HG03342 (cell line): ENCODE data around the gene GARIN5B.

Source experiments
- ATAC-seq: cut with Tn5 transposase; IDR thresholded peaks from one replicate; pipeline ENCODE4 v1.9.1; 2021; ENCODE audit warnings: mild to moderate bottlenecking, moderate library complexity; ENCODE audit not compliant: unreplicated experiment

Gene GARIN5B

DNA sequence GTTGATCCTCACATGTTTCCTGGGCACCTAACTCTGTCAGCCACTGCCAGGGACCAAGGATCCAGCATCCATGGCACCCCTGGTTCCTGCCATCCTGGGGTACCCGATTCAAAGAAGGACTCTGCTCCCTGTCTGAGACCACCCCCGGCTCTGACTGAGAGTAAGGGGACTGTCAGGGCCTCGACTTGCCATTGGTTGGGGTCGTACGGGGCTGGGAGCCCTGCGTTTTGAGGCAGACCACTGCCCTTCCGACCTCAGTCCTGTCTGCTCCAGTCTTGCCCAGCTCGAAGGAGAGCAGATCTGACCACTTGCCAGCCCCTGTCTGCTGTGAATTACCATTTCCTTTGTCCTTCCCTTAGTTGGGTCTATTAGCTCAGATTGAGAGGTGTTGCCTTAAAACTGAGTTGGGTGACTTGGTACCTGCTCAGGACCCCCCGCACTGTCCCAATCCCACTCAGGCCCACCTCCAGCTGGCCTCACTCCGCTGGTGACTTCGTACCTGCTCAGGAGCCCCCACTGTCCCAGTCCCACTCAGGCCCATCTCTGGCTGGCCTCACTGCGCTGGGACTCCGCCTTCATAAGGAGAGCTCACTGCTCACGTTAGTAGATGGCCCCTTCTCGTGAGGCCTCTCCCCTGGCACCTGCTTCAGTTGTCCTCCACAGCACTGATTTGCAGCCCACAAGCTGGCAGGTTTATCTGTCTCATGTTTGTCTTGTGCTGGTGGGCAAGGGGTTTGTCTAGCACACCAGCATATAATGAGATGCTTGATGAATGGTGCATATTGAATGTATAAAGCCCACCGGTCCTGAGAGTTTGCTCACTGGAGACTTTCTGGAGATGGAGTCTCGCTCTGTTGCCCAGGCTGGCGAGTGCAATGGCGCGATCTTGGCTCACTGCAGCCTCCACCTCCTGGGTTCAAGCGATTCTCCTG lies 26.6 kb upstream of the GARIN5B start:
- ATAC-seq = no peak

DNA sequence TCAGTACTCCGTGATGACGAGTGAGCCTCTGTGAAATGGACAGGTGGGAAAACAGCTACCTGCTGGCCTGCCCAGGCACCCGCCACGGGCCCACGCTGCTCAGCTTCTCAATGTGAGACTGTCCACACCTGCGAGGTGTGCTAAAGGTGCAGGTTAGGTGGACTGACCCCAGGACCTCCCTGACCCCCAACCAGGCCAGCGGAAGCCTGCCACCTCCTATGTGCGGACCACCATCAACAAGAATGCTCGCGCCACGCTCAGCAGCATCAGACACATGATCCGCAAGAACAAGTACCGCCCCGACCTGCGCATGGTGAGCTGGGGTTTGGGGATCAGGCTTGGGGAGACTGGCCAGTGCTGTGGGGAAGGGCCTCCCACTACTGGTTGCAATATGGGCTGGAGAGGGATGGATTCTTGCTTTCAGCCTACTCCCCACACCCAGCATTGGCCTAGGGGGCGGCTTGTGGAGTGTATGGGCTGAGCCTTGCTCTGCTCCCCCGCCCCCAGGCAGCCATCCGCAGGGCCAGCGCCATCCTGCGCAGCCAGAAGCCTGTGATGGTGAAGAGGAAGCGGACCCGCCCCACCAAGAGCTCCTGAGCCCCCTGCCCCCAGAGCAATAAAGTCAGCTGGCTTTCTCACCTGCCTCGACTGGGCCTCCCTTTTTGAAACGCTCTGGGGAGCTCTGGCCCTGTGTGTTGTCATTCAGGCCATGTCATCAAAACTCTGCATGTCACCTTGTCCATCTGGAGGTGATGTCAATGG lies 24.9 kb upstream of the GARIN5B start:
- ATAC-seq = no peak

DNA sequence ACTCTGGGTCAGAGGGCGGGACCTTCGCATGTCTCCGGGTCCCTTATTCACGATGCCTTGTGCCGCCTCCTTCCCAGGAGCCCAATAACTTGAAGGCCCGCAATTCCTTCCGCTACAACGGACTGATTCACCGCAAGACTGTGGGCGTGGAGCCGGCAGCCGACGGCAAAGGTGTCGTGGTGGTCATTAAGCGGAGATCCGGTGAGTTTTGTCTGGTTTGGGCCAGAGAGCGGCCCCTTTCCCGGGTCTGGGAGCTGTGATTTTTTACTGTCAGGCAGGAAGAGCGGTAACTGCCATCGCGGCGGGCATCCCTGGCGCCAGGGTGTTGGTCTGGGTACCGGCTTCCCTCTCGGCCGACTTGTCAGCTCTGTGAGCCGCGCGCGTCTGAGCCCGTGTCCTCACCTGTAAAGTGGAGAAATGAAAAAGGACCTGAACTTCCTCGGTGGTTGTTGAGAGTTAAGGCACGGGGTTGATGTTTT lies 23.5 kb upstream of the GARIN5B start:
- ATAC-seq = no peak

DNA sequence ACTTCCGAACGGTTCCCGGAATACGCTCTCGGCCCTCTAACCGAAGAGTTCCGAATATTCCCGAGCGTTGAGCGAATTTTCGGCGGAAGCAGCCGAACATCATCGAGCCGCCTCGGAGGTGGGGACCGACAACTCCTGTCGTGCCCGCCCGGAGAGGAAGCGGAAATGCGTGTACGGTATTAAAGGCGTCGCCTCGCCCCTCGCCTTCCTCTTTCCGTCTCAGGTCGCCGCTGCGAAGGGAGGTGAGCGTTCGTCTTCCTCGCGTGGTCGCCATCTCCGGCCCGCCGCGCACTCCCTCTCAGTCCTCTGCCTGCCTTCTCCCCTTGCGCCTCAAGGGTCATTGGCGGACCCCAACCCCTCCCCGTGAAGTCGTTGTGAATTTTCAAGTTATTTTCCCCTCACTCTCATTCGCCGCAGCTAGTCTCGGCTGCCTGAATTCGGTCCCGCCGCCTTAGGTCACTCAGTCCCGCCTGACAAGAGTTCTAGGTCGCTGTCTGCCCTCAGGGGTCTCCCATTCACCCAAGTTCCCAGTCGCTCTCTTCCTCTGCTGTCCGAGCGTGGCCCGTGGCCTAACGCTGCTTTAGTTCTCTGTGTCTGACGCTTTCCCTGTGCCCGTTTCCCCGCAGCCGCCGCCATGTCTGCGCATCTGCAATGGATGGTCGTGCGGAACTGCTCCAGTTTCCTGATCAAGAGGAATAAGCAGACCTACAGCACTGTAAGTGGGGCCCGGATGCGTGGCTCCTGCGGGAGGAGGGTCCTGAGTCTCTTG lies 22.8 kb upstream of the GARIN5B start, which contains the start of gene RPL28:
Gene RPL28 (plus strand): TSS at position 209 of the 769 bp plus-strand sequence. CDS start 426 bp downstream, at position 635.
- peak; percentile 63 for ATAC-seq

DNA sequence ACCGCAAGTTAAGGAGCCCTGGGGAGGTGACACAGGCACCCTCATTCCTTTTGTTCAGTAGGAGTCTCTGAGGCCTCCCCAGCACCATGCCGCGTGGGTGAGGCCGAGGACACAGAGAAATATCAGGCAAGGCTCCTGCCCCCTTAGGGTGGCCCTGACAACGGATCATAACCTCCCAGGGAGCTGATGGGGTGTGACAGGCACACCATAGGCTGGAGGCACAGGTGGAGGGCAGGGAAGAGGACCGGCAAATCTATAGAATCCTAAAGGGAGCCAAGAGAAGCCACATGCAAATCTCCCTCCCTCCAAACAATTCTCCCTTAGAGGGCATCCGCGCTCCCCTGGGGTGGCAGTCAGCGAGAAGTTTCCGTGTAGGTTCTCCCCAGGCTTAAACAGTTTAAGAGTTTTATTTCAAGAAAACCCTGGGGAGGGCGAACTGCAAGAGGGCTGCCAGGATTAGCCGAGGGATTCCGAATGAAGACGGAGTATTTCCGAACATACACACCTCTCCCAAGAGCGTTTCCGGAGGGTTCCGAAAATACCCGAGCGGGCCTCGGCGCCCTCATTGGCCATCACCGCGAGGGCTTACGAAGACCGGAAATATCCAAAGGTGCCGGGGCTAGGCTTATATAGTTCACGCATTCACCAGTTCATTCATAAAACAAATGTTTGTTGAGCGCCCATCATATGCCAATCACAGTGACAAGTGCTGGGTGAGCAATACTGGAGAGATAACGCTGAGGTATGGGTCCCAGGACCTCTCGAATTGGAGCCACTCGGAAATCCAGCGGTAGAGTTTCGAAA lies 22.1 kb upstream of the GARIN5B start:
- ATAC-seq = peak; percentile 52

DNA sequence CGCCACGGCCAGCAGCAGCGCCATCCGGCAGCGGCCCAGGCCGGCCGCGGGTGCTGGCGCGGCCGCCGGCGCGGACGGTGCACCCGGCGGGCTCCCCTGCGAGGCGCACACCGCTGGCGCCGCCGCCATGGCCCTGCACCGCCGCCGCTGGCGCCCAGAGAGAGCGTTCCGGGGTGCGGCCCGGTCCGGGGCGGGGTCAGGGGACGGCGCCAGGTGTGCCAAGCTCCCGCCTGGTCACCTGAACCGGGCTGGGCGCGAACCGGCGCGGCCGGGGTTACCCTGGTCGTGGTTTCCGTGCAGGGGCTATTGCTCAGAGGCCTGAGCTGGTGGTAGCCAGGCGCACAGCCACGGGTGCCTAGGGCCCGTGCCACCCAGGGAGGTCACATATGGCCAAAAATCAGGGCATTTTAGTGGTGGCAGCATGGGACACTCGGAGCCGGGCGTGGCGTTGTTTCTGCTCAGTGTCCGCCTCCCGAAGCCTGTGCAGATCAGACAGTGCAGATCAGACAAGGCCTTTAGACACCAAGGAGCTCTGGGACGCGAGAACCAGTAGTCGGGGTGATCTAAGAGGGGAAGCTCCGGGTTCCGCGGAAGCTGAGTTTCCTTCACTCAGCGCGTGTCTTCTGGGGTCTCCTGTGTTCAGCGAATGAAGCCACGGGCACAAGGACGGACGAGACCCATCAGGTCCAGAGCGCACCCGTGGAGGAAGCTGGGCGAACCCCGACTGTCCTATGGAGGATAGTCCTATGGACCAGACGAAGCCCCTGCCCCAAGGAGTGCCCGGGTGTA lies 21.3 kb upstream of the GARIN5B start, which contains the start of gene TMEM238:
Gene TMEM238 (minus strand): TSS at position 162 of the 789 bp plus-strand sequence. CDS start 33 bp downstream, at position 129.
- no peak for ATAC-seq

DNA sequence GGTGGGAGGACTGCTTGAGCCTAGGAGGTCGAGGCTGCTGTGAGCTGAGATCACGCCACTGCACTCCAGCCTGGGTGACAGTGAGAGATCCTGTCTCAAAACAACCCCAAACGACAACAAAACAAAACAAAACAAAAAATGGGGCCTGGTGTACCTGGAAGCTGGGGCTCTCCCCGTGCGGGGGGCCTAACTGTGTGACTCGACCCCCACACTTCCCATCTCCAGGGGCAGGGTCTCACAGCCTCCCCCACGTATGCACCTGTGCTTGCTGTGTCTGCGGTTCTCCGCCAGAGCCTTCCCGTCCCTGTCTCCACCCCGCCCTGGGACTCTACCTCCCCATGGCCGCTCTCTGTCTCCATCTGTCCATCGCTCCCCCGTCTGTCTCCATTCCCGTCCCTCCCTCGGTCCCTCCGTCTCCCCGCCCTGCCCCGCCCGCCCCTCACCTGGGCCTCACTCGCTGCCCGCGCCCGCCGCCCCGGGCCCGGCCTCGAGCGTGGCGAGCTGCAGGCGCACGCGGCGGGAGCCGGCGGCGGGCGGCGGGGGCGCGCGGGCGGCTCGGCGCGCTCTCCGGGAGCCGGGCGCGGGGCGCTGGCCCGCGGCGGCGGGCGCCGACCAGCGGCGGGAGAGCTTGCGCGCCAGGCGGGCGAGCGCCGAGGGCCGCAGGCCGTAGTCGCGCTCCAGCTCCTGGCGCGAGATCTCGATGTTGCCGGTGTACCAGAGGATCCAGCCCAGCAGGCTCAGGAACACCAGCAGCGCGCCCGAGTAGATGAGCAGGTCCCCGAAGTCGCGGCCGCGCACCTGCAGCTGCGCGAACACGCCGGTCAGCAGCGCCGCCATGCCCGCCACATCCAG lies 20.4 kb upstream of the GARIN5B start:
- ATAC-seq = no peak

DNA sequence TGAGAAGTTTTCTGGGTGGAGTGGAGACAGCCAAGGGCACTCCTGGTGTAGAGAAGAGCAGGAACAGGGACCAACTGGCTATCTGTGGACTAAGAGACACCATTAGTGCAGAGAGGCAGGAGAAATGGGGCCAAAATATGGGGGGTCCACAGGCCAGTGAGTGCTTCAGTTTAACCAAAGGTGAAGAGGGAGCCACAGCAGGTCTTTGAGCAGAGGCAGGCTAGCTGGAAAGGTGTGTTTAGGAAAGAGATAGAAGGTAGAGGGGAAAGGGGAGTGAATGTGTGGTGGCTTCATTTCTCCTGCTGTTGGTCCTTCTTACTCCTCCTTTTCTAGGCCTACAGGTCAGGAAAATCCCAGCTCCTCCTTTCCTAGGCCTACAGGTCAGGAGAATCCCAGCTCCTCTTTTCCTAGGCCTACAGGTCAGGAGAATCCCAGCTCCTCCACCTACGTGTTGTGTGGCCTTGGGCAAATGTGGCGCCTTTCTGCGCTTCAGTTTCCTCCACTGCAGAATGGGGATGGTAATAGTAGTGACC lies 19.5 kb upstream of the GARIN5B start:
- ATAC-seq = no peak

DNA sequence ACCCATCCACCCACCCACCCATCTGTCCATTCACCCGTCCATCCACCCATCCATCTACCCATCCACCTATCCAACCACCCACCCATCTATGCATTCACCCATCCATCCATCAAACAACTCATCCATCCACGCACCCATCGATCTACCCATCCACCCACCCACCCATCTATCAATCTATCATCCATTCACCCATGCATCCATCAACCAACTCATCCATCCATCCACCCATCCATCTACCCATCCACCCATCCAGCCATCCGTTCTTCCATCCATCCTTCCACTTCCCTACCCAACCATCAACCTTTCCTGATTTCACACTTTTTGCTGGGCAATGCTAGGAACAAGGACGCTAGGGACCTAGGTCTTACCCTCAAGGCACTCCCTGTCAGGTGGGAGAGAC lies 19.0 kb upstream of the GARIN5B start:
- ATAC-seq = no peak

DNA sequence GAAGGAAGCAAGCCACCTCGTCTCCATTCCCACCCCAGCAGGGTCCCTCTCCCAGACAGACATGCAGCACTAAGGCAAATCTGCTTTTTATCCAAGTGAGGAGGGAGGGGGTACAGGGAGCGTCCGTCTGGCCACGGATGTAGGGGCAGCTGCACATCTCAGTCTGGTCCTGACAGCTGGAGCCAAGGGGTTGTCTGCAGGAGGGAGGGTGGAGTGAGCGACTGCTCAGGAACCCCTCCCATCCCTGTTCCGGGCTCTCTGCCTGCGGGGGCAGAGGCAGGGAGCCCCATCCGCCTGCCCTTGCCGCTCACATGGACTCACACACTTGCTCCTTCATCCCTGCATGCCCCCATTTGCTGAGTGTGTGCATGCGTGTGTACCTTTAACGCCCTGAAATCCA lies 16.1 kb upstream of the GARIN5B start:
- ATAC-seq = no peak

DNA sequence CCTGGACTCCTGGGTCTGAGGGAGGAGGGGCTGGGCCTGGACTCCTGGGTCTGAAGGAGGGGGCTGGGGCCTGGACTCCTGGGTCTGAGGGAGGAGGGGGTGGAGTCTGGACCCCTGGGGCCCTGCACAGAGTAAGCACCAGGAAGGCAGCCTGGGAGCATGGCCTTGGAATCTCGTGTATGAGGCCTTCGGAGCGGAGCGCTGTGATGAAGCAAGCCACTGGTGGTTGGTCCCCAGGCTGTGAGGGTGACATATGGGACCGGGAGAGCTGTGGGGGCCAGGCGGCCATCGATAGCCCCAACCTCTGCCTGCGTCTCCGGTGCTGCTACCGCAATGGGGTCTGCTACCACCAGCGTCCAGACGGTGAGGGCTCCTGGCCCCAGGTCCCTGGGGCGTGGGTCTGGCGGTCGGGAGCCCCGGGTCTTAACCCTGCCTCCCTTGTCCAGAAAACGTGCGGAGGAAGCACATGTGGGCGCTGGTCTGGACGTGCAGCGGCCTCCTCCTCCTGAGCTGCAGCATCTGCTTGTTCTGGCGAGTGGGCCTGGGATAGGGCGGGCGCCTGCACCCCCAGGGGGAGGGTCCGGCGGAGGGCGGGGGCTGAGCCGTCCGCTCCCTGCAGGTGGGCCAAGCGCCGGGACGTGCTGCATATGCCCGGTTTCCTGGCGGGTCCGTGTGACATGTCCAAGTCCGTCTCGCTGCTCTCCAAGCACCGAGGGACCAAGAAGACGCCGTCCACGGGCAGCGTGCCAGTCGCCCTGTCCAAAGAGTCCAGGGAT lies 14.5 kb upstream of the GARIN5B start:
- ATAC-seq = no peak

DNA sequence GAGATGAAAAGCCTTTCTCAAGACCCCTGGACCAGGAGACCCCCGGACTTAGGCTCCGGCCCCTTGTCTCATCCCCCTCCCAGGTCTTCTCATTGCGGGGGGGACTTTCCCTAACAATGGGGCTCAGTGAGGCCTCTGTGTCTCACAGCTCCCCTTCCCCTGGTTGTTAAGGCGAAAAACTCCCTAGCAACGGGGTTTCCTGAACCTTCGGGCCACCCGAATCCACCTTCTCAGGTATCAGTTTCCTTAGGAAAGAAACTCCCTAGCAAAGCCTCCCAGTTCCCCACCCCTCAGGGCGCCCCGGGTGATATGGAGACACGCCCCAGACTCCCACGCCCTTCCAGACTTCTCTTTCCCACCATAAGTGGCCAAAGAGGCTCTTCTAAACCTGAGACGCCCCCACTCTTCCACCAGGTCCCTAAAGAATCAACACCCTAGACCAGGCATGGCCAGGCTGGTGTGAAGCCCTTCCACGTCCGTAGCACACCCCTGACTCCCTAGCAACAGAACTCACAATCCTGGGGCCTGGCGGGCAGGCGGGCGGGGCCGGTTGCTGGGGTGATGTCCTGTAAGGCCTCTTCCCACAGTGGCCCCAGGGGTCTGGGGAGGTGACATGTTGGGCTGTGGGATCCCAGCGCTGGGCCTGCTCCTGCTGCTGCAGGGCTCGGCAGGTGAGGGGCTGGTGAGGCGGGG lies 13.3 kb upstream of the GARIN5B start, which contains the start of gene TMEM190:
Gene TMEM190 (plus strand): TSS at position 586 of the 693 bp plus-strand sequence. CDS start 28 bp downstream, at position 614.
- no peak for ATAC-seq

DNA sequence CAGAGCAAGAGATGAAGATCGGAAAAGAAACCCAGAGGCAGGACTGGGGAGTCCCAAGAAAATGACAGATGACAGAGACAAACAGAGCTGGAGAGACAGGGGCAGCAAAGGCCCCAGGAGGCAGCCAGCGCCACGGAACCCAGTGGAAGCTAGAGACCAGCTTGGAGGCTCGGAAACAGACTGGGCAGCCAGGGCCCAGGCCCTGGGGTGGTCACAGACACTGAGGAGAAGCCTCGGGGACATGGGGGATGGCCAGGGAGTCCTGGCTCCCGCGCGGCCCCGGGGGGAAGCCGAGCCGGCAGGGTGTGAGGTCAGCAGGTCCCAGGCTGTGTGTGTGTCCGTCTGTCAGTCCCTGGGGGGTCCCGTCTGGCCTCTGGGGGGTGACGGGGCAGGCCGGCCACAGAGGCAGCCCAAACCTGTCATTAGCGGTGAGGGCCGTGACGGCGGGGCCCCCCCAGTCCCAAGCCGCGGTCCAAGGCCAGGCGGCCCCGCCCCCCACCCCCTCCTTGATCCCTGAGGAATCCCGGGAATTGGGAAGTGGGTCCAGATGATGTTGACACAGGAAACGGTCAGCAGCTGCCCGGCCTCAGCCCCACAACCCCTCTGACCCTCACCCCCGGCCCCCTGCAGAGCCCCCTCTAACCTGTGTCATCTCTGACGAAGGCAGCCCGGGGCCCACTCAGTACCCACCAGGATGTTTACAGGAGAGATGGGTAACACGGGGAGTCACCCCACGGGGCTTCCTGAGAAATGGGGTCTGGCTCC lies 11.1 kb upstream of the GARIN5B start:
- no peak for ATAC-seq

DNA sequence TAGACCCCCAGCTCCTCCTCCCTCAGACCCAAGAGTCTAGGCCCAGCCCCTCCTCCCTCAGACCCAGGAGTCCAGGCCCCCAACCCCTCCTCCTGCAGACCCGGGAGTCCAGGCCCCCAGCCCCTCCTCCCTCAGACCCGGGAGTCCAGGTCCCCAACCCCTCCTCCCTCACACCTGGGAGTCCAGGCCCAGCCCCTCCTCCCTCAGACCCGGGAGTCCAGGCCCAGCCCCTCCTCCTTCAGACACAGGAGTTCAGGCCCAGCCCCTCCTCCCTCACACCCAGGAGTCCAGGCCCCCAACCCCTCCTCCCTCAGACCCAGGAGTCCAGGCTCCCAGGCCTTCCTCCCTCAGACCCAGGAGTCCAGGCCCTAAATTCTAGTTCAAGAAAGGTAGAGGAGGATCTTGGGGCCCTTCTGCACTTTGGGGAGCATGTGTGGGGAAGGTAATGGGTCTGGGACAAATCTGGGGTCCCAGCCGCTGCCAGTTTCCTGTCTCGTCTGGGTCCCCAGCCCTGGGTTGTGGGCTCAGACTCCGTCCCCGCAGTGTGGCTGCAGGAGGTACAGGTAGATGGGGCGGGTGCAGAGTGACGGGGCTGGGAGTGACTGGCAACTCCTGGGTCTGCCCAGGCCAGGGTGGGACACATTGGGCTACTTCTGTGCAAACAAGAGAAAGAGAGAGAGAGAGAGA lies 10.4 kb upstream of the GARIN5B start:
- ATAC-seq = no peak
